HEK293 (cell line): Measurements from ENCODE around the gene SETD1A.

Experiments used
- HOXA7 ChIP-seq: sonication (generic); formaldehyde crosslinking; IDR thresholded peaks from 2 replicates; pipeline ENCODE4 v1.8.1; 2022; ENCODE audit warnings: missing genetic modification reagents, borderline replicate concordance
- KLF1 ChIP-seq: fragments of 450-650 bp; formaldehyde crosslinking; IDR thresholded peaks from 2 replicates; pipeline ENCODE4 v1.5.1; 2016; ENCODE audit warnings: missing biosample characterization, missing genetic modification characterization
- YY1 ChIP-seq: fragments of 450-650 bp; formaldehyde crosslinking; IDR thresholded peaks from 2 replicates; pipeline ENCODE4 v1.5.1; 2018; ENCODE audit warnings: missing biosample characterization, missing genetic modification characterization
- ZNF335 ChIP-seq: fragments of 450-650 bp; formaldehyde crosslinking; conservative IDR thresholded peaks from 2 replicates; pipeline ENCODE4 v1.5.1; 2016; ENCODE audit warnings: missing biosample characterization, missing genetic modification characterization
- TF ChIP-seq, protein P1 (sequence below): fragments of 450-650 bp; formaldehyde crosslinking; IDR thresholded peaks from 2 replicates; pipeline ENCODE4 v1.5.1; 2016; ENCODE audit warnings: missing biosample characterization, missing genetic modification characterization
- TF ChIP-seq, protein P2 (sequence below): fragments of 450-650 bp; formaldehyde crosslinking; optimal IDR thresholded peaks from 2 replicates; pipeline ENCODE3; 2016; ENCODE audit warnings: missing biosample characterization, mild to moderate bottlenecking, missing genetic modification characterization

DNA sequence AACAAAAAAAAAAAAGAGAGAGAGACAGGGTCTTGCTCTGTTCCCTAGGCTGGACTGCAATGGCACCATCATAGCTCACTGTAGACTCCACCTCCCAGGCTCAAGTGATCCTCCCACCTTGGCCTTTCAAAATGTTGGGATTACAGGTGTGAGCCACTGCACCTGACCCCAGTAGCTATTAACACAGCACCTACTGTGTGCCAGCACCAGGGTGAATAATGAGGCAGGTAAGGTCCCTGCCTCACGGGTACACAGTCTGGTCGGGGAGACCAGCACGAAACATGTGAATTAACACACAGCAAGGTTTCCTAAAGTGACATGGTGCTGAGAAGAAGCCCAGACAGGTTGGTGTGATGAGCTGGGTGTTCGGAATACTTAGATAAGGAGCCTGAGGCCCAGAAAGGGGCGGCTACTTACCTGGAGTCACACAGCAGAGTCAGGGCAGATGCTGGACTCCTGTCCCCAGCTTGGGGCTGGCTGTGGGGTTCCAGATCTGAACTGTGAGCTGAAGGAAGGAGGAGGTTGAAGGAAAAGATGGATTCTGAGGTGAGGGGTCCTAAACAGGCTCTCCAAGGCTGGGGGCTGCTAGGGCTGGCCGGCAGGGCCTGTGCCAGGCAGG lies 44.7 kb upstream of the SETD1A start:
- TF ChIP-seq, protein P1, sequence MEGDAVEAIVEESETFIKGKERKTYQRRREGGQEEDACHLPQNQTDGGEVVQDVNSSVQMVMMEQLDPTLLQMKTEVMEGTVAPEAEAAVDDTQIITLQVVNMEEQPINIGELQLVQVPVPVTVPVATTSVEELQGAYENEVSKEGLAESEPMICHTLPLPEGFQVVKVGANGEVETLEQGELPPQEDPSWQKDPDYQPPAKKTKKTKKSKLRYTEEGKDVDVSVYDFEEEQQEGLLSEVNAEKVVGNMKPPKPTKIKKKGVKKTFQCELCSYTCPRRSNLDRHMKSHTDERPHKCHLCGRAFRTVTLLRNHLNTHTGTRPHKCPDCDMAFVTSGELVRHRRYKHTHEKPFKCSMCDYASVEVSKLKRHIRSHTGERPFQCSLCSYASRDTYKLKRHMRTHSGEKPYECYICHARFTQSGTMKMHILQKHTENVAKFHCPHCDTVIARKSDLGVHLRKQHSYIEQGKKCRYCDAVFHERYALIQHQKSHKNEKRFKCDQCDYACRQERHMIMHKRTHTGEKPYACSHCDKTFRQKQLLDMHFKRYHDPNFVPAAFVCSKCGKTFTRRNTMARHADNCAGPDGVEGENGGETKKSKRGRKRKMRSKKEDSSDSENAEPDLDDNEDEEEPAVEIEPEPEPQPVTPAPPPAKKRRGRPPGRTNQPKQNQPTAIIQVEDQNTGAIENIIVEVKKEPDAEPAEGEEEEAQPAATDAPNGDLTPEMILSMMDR (tag by site-specific recombination): no peak
- TF ChIP-seq KLF1 (tag by site-specific recombination): no peak
- TF ChIP-seq YY1 (tag by site-specific recombination): no peak
- TF ChIP-seq, protein P2, sequence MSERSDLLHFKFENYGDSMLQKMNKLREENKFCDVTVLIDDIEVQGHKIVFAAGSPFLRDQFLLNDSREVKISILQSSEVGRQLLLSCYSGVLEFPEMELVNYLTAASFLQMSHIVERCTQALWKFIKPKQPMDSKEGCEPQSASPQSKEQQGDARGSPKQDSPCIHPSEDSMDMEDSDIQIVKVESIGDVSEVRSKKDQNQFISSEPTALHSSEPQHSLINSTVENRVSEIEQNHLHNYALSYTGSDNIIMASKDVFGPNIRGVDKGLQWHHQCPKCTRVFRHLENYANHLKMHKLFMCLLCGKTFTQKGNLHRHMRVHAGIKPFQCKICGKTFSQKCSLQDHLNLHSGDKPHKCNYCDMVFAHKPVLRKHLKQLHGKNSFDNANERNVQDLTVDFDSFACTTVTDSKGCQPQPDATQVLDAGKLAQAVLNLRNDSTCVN (tag by site-specific recombination): no peak
- no peak for TF ChIP-seq HOXA7
- no peak for TF ChIP-seq ZNF335
